SK-N-SH (cell line): Measurements from ENCODE around the gene DYRK2. TPM values are rescaled to one million over a fixed set of nuclear protein-coding genes. Genes with fewer than 3 reads are reported as not detected.

ENCODE experiments used
- CTCF ChIA-PET: fragments of 300-600, 350-600 bp; formaldehyde crosslinking; extraction: SDS; loops from one replicate; lab custom pipeline; 2021; lab: Yijun Ruan, JAX
- POLR2A ChIA-PET: fragments of 350-600 bp; sonication (Branson Sonifier 250); formaldehyde crosslinking; extraction: SDS; loops from one replicate; lab custom pipeline; 2020; ENCODE audit warnings: antibody characterized with exemption, inconsistent platforms; lab: Yijun Ruan, JAX
- DNase-seq: peaks from one replicate; pipeline ENCODE4 v3.0.0; 2012
- H2AFZ ChIP-seq: fragments of 200-600 bp; sonication (generic); 2 replicates; pipeline ENCODE4 v1.8.1; 2016; ENCODE audit warnings: antibody characterized with exemption, mild to moderate bottlenecking, low read depth
- H3F3A ChIP-seq: fragments of 200-600 bp; sonication (generic); replicated peaks from 2 replicates; pipeline ENCODE3; 2016; ENCODE audit warnings: antibody characterized with exemption, mild to moderate bottlenecking; ENCODE audit not compliant: insufficient read depth
- H3K27ac ChIP-seq, 2 experiments: fragments of 200-500 bp in 1 of 2; fragments of 200-600 bp in 1 of 2; sonication (Bioruptor generic) in 1 of 2; sonication (generic), shearing (Covaris generic) in 1 of 2; 2 replicates each; pipeline versions ENCODE4 v1.5.1 to v1.6.1; 2014 to 2016; ENCODE audit warnings: low read depth in 2 of 2, inconsistent platforms in 1 of 2, low read length in 1 of 2, mild to moderate bottlenecking in 1 of 2, mixed read lengths in 1 of 2
- H3K27me3 ChIP-seq: fragments of 200-600 bp; sonication (generic), shearing (Covaris generic); 2 replicates; pipeline ENCODE4 v1.6.1; 2016; ENCODE audit warnings: mixed run types; ENCODE audit not compliant: insufficient read depth
- H3K36me3 ChIP-seq, 2 experiments: fragments of 200-500 bp in 1 of 2; fragments of 200-600 bp in 1 of 2; sonication (Bioruptor generic) in 1 of 2; sonication (generic) in 1 of 2; replicated peaks in 1 of 2; 2 replicates each; pipeline versions ENCODE3 to v1.5.1; 2014 to 2016; ENCODE audit warnings: low read length in 1 of 2, mild to moderate bottlenecking in 1 of 2; ENCODE audit not compliant: insufficient read depth in 2 of 2, control insufficient read depth in 1 of 2
- H3K4me1 ChIP-seq, 2 experiments: fragments of 200-500 bp in 1 of 2; fragments of 200-600 bp in 1 of 2; sonication (Bioruptor generic) in 1 of 2; sonication (generic), shearing (Covaris generic) in 1 of 2; 2 replicates each; pipeline versions ENCODE4 v1.5.1 to v1.6.1; 2014 to 2016; ENCODE audit warnings: low read depth in 1 of 2, low read length in 1 of 2, mixed run types in 1 of 2; ENCODE audit not compliant: insufficient read depth in 2 of 2, control insufficient read depth in 1 of 2
- H3K4me2 ChIP-seq: fragments of 200-600 bp; sonication (generic), shearing (Covaris generic); 2 replicates; pipeline ENCODE4 v1.6.1; 2017; ENCODE audit warnings: mixed run types
- H3K4me3 ChIP-seq, 2 experiments: fragments of 200-500 bp in 1 of 2; fragments of 200-600 bp in 1 of 2; sonication (Bioruptor generic) in 1 of 2; sonication (generic), shearing (Covaris generic) in 1 of 2; 2 replicates each; pipeline versions ENCODE4 v1.5.1 to v1.8.1; 2014 to 2016; ENCODE audit warnings: low read depth in 2 of 2, inconsistent platforms in 1 of 2, low read length in 1 of 2, mild to moderate bottlenecking in 1 of 2, mixed read lengths in 1 of 2, moderate library complexity in 1 of 2
- H3K79me2 ChIP-seq: fragments of 200-600 bp; sonication (generic); 2 replicates; pipeline ENCODE4 v1.8.1; 2017; ENCODE audit warnings: mild to moderate bottlenecking; ENCODE audit not compliant: insufficient read depth
- H3K9ac ChIP-seq: fragments of 200-600 bp; sonication (generic); 2 replicates; pipeline ENCODE4 v1.6.1; 2017; ENCODE audit warnings: mixed run types
- H3K9me2 ChIP-seq: fragments of 200-600 bp; sonication (generic); 2 replicates; pipeline ENCODE4 v1.6.1; 2017; ENCODE audit warnings: mixed run types
- H3K9me3 ChIP-seq: fragments of 200-600 bp; sonication (generic); 2 replicates; pipeline ENCODE4 v1.6.1; 2017; ENCODE audit warnings: mixed run types, mild to moderate bottlenecking, moderate library complexity
- H4K20me1 ChIP-seq: fragments of 200-600 bp; sonication (generic); 2 replicates; pipeline ENCODE4 v1.6.1; 2017; ENCODE audit warnings: mild to moderate bottlenecking, mixed run types; ENCODE audit not compliant: insufficient read depth
- CTCF ChIP-seq: fragments of 200-600 bp; sonication (generic); IDR thresholded peaks from 2 replicates; pipeline ENCODE4 v1.6.1; 2017; ENCODE audit warnings: antibody characterized with exemption, mild to moderate bottlenecking, moderate library complexity
- EZH2phosphoT487 ChIP-seq: fragments of 200-600 bp; sonication (generic); IDR thresholded peaks from 2 replicates; pipeline ENCODE4 v1.6.1; 2017; ENCODE audit warnings: low read depth, mixed run types, mild to moderate bottlenecking, antibody characterized with exemption, moderate library complexity, borderline replicate concordance
- FOXJ3 ChIP-seq: sonication (generic); formaldehyde crosslinking; IDR thresholded peaks from 2 replicates; pipeline ENCODE4 v1.5.1; 2020; ENCODE audit warnings: mild to moderate bottlenecking, missing genetic modification reagents
- FOXM1 ChIP-seq: IDR thresholded peaks from 2 replicates; pipeline ENCODE4 v1.4.0; 2012; ENCODE audit warnings: low read depth, mild to moderate bottlenecking
- GABPA ChIP-seq: IDR thresholded peaks from 2 replicates; pipeline ENCODE4 v1.4.0; 2012; ENCODE audit warnings: low read depth, mild to moderate bottlenecking
- IRF3 ChIP-seq: fragments of 150-350 bp; IDR thresholded peaks from 2 replicates; pipeline ENCODE4 v1.6.1; 2016; ENCODE audit warnings: mild to moderate bottlenecking, low read depth, low read length
- JUND ChIP-seq: IDR thresholded peaks from 2 replicates; pipeline ENCODE4 v1.4.0; 2012
- MXI1 ChIP-seq: IDR thresholded peaks from 2 replicates; pipeline ENCODE4 v1.6.1; 2012; ENCODE audit warnings: mild to moderate bottlenecking, low read depth, low read length, improper control_type of control experiment
- NFIC ChIP-seq: IDR thresholded peaks from 2 replicates; pipeline ENCODE4 v1.4.0; 2012; ENCODE audit warnings: borderline replicate concordance
- NRF1 ChIP-seq: IDR thresholded peaks from 2 replicates; pipeline ENCODE4 v1.6.1; 2012; ENCODE audit warnings: low read depth, mild to moderate bottlenecking, low read length
- POLR2AphosphoS5 ChIP-seq: IDR thresholded peaks from 2 replicates; pipeline ENCODE4 v1.6.1; 2012; ENCODE audit warnings: low read depth, low read length
- RAD21 ChIP-seq: IDR thresholded peaks from 2 replicates; pipeline ENCODE4 v1.6.1; 2012; ENCODE audit warnings: mild to moderate bottlenecking, low read length
- REST ChIP-seq: IDR thresholded peaks from 2 replicates; pipeline ENCODE4 v1.6.1; 2012; ENCODE audit warnings: mild to moderate bottlenecking, low read depth, low read length, moderate library complexity
- RFX5 ChIP-seq: IDR thresholded peaks from 2 replicates; pipeline ENCODE4 v1.6.1; 2012; ENCODE audit warnings: mild to moderate bottlenecking, improper control_type of control experiment, low read length
- RXRA ChIP-seq: IDR thresholded peaks from 2 replicates; pipeline ENCODE4 v1.4.0; 2012; ENCODE audit warnings: low read depth, mild to moderate bottlenecking, borderline replicate concordance
- SIN3A ChIP-seq: IDR thresholded peaks from 2 replicates; pipeline ENCODE4 v1.6.1; 2012; ENCODE audit warnings: low read depth, mild to moderate bottlenecking, low read length, moderate library complexity, borderline replicate concordance
- SMC3 ChIP-seq: IDR thresholded peaks from 2 replicates; pipeline ENCODE4 v1.6.1; 2012; ENCODE audit warnings: low read depth, low read length, improper control_type of control experiment
- TCF12 ChIP-seq: IDR thresholded peaks from 2 replicates; pipeline ENCODE4 v1.4.0; 2012
- YY1 ChIP-seq: IDR thresholded peaks from 2 replicates; pipeline ENCODE4 v1.4.0; 2012; ENCODE audit warnings: low read depth, mild to moderate bottlenecking
- WGBS: methylation state at CpG from one replicate; pipeline ENCODE4 v1.1.6; 2017; ENCODE audit warnings: low lambda C conversion rate; 5-methylcytosine and 5-hydroxymethylcytosine counted together
- polyA plus RNA-seq, 3 experiments: library from polyadenylated mRNA; depleted of rRNA; stranded (reverse); fragments of >200 nt; gene quantifications; 2 replicates each; pipeline ENCODE4 v1.2.3, GENCODE V29; 2012

DYRK2 gene
- polyA plus RNA-seq, 1 of the 3 experiments (the other 2 are of a cell fraction): 48.8 TPM

DNA sequence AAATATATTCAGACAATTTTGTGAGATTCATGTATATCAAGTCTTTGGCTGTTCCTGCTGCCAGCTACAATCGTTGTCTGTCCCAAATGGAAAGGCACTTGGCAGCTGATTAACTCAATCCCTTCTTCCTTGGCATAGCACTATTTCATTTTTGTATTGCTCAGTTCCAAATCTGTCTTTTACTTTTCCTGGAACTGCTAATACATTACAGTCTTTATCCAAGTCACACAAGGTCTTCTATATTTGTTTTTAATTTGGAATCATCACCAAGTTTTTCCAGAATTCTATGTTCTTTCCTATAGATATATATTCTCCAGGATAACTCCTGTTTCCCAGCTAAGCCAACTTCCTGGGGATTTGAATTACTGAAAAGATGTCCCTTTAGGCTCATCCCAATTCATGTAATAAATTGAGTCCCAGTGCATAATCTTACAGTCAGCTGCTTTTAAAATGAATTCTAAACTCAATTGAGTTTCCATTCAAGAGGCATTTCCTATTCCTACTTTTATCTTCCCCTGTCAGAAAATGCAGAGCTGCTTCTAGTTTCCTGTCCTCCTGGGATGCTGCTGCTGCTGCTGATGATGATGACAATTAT lies 45.9 kb downstream of the DYRK2 start:
- Histone ChIP-seq H3K79me2 (no peaks in the 10 kb centered on the region), H4K20me1 (no peaks in the 10 kb centered on the region), H3K4me1 (peaks cover 3 to 7% of the 10 kb centered on the region in 2 experiments; a peak in 3 of 4 replicates), H3K4me2 (no peak overlapping the region)
- CTCF ChIA-PET: interaction anchor here (1.1 kb wide), 1 partner anchor 12 kb away, joined by 5 read pairs; no protein-coding TSS in a partner anchor
- whole genome bisulfite sequencing: 65% methylated on average over 1 of the region's 1 CpG
- POLR2A ChIA-PET: no interaction called here
- TF ChIP-seq POLR2AphosphoS5: no peak
- TF ChIP-seq MXI1: no peak
- no peak for TF ChIP-seq FOXM1
- no peak for TF ChIP-seq SIN3A
- TF ChIP-seq GABPA: no peak
- TF ChIP-seq RXRA: no peak
- TF ChIP-seq RAD21: no peak
- no peak for TF ChIP-seq EZH2phosphoT487
- TF ChIP-seq JUND: no peak
- TF ChIP-seq FOXJ3 (CRISPR knock-in tag): no peak
- no peak for TF ChIP-seq RFX5
- TF ChIP-seq YY1: no peak
- no peak for TF ChIP-seq NRF1
- no peak for TF ChIP-seq IRF3
- TF ChIP-seq CTCF: no peak
- TF ChIP-seq SMC3: no peak
- no peak for TF ChIP-seq REST
- TF ChIP-seq TCF12: no peak
- no peak for TF ChIP-seq NFIC
- TF ChIP-seq, all 33 proteins: peak for 0
- Histone ChIP-seq H3K27me3 (no peaks in the 10 kb centered on the region), H3K9me3 (no peaks in the 10 kb centered on the region), H3F3A (peaks cover 15% of the 10 kb centered on the region), H3K27ac (no peak overlapping the region), H3K4me3 (no peak overlapping the region), H3K36me3 (no peaks in the 10 kb centered on the region), H2AFZ (no peak overlapping the region), H3K9me2 (no peaks in the 10 kb centered on the region), H3K9ac (no peak overlapping the region)
- no peak for DNase-seq
